GM18858 (cell line): ENCODE data around the gene NFE2L3.
A peak's percentile ranks its signal among the peaks of the same experiment; 100 is the strongest.
"Not testable (repeated sequence)": the region's sequence is repeated elsewhere in the genome, so short reads cannot be mapped to it uniquely, and the experiment has no call there.

Experiments
- ATAC-seq: cut with Tn5 transposase; IDR thresholded peaks from one replicate; pipeline ENCODE4 v1.9.1; 2021; ENCODE audit not compliant: unreplicated experiment

Gene NFE2L3

GRCh38 chr7:26167303-26167934, 15.4 kb downstream of the NFE2L3 start:
- ATAC-seq, result peak; percentile 69

DNA sequence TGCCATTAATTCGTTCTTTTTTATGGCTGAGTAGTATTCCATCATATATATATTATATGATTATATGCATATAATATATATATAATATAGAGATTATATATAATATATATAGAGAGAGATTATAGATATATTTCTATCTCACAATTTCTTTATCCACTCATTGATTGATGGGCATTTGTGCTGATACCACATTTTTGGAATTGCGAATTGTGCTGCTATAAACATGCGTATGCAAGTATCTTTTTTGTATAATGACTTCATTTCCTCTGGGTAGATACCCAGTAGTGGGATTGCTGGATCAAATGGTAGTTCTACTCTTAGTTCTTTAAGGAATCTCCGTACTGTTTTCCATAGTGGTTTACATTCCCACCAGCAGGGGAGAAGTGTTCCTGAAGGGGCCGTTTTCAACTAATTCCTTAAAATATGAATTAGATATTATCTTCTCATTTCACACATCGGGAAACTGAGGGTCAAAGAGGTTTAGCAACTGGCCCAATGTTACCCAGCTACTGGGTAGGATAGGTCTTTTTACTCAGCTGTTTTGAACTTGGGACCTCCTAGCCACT, 16.5 kb downstream of the NFE2L3 start:
- ATAC-seq, result no peak

DNA sequence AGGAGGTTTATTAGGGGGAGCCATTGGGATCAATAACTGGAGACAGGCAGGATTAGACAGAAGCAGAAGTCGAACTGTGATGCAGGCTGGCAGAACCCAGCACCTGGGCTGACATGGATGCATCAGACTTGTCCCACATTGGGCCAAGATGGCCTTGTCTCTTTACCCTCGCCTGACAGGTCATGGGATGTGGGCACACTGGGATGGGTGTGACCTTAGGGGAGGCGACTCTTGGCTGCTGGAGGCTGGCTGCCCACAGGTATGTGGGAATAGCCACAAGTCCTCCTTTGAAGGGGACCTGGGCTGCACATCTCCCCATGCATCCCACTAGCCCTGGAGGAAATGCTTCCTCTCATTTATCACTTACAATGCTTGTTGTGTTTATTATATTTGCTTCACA, 17.3 kb downstream of the NFE2L3 start:
- ATAC-seq, result no peak

DNA sequence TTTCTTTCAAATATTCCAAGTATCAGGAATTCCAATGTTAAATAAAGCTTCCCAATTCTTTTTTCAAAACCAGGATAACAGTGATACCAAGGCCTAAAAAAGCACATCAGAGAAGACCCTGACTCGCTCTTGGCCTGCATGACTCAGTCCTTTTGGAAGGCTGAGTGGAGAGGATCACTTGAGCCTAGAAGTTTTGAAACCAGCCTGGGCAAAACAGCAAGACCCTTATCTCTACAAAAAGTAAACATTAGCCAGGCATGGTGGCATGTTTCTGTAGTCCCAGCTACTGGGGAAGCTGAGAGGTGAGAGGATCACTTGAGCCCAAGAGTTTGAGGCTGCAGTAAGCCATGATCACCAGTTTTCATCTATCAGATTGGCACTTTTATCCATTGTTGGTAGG, 18.7 kb downstream of the NFE2L3 start:
- ATAC-seq, result no peak

- ATAC-seq, result no peak
Observed at GRCh38 chr7:26171601-26172000, 19.6 kb downstream of the NFE2L3 start.

GRCh38 chr7:26172048-26172447, 20.1 kb downstream of the NFE2L3 start:
- no peak for ATAC-seq

- ATAC-seq, result not testable (repeated sequence)
Observed at GRCh38 chr7:26175903-26176302, 23.9 kb downstream of the NFE2L3 start.

- not testable (repeated sequence) for ATAC-seq
Observed at GRCh38 chr7:26176696-26177095, 24.7 kb downstream of the NFE2L3 start.

- not testable (repeated sequence) for ATAC-seq
Observed at GRCh38 chr7:26177269-26177668, 25.3 kb downstream of the NFE2L3 start.

- no peak for ATAC-seq
Observed at GRCh38 chr7:26178272-26178960, 26.4 kb downstream of the NFE2L3 start.

GRCh38 chr7:26179422-26179821, 27.4 kb downstream of the NFE2L3 start:
- ATAC-seq, result no peak

GRCh38 chr7:26179826-26180497, 28.0 kb downstream of the NFE2L3 start:
- ATAC-seq, result no peak

DNA sequence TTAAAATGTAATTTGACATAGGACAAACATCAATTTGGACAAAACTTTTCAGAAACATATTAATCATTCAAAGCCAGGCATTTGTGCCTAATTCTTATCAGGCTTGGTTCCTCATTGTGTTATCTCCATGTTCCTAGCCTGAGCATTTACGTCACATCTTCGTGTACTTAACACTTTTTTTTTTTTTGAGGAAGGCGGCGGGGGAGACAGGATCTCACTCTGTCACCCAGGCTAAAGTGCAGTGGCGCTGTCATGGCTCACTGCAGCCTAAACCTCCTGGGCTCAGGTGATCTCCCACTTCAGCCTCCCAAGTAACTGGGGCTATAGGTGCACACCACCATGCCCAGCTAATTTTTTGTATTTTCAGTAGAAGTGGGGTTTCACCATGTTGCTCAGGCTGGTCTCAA, 28.8 kb downstream of the NFE2L3 start:
- ATAC-seq, result no peak

GRCh38 chr7:26181474-26182227, 29.7 kb downstream of the NFE2L3 start:
- ATAC-seq, result no peak

DNA sequence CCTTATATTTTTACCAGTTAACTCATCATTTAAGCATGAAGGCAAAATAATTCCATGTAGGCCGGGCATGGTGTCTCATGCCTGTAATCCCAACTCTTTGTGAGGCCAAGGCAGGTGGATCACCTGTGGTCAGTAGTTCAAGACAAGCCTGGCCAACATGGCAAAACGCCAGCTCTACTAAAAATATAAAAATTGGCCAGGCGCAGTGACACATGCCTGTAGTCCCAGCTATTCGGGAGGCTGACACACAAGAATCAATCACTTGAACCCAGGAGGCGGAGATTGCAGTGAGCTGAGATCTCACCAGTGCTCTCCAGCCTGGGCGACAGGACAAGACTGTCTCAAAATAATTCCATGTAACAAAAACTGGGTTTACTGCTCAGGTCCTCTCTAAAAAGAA, 30.3 kb downstream of the NFE2L3 start:
- ATAC-seq, result no peak

GRCh38 chr7:26182706-26183105, 30.7 kb downstream of the NFE2L3 start:
- ATAC-seq, result no peak

DNA sequence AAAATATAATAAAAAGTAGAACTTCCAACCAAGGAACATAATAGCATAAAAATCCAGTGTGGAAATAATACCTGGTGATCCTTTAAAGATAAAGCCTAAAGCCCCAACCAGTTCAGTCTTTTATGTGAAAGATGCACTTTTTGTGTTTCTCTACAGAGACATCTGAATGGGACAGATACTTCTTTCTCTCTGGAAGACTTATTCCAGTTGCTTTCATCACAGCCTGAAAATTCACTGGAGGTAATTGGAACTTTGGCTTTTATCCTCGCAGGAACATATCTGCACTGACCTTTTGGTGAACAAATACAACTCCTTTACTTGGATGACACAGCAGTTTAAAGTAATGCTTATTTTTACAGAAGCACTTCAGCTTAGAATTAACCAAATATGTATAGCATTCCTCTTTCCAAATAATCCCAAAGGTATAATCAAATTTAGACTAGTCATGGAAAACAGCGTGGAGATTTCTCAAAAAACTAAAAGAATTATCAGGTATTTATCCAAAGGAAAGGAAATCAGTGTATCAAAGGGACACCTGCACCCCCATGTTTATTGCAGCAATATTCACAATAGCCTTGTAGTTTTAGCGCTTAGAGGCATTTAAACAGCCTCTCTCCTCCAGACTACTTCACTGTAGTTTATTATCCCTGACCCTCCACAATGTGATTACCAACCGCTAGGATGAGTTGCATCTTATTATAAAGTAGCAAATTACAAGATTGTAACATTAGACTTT, 31.7 kb downstream of the NFE2L3 start:
- ATAC-seq, result no peak

GRCh38 chr7:26184281-26185101, 32.5 kb downstream of the NFE2L3 start:
- ATAC-seq, result not testable (repeated sequence)

GRCh38 chr7:26185131-26185843, 33.3 kb downstream of the NFE2L3 start:
- ATAC-seq, result no peak
